Progenitor cell of endocrine pancreas (in vitro differentiated cells): ENCODE data around the gene RBP4. TPM values are rescaled to one million over a fixed set of nuclear protein-coding genes. Genes with fewer than 3 reads are reported as not detected.

ENCODE experiments used
- DNase-seq: peaks from one replicate; pipeline ENCODE4 v3.0.0; 2021; ENCODE audit warnings: low spot score; ENCODE audit not compliant: unreplicated experiment
- H3K27ac Mint-ChIP-seq: 2 replicates; pipeline ENCODE4 v1.8.0; 2021; ENCODE audit warnings: mild to moderate bottlenecking, moderate library complexity, mixed read lengths
- H3K27me3 Mint-ChIP-seq: 2 replicates; pipeline ENCODE4 v1.8.0; 2021; ENCODE audit warnings: mixed read lengths
- H3K36me3 Mint-ChIP-seq: 2 replicates; pipeline ENCODE4 v1.8.0; 2022; ENCODE audit warnings: mixed read lengths; ENCODE audit not compliant: insufficient read depth
- H3K4me1 Mint-ChIP-seq: 2 replicates; pipeline ENCODE4 v1.8.0; 2021; ENCODE audit warnings: low read depth, mixed read lengths
- H3K4me3 Mint-ChIP-seq: 2 replicates; pipeline ENCODE4 v1.8.0; 2021; ENCODE audit warnings: low read depth, mild to moderate bottlenecking, moderate library complexity, mixed read lengths
- H3K9me3 Mint-ChIP-seq: 2 replicates; pipeline ENCODE4 v1.8.0; 2021; ENCODE audit warnings: low read depth, mixed read lengths
- total RNA-seq: library from RNA; stranded (reverse); gene quantifications from 2 replicates; pipeline ENCODE4 v1.2.1, GENCODE V29; 2021
- TF ChIP-seq, protein P1 (sequence below): fragments of 200-600 bp; sonication (generic); IDR thresholded peaks from one replicate; pipeline ENCODE4 v1.5.0; 2021; ENCODE audit warnings: antibody characterized with exemption, mild to moderate bottlenecking; ENCODE audit not compliant: unreplicated experiment

Gene RBP4
- total RNA-seq, 1 donor from 2014 or later: 0.72 TPM

DNA sequence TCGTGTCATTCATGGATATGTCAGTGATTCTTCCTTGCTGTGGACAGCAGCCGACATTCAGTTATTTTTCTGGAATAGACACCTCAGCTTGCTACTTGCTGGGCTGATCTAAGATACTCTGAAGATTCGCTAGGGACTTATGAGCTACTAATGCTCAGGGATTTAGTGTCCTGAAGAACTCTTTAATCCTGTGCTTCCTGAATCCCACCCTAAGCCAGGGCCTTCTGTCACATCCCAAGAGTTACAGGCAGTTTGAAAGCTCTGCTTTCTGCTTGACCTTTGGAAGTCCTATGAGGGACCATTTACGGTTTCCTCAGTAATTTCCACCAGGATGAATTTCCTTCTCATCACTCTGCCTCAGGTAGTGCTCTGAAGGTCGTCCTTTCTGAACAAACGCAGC lies 11.3 kb upstream of the RBP4 start, which contains the start of gene PDE6C:
TSS of gene PDE6C (plus strand) at position 227 of the 400 bp plus-strand sequence. CDS start 189 bp downstream, outside the sequence.
- H3K4me3 Mint-ChIP-seq: no peak within 1 kb of the TSS
- H3K9me3 Mint-ChIP-seq: no peaks in the 10 kb centered on the region
- DNase-seq: no peak
- H3K4me1 Mint-ChIP-seq: no peaks in the 10 kb centered on the region
- TF ChIP-seq, protein P1, sequence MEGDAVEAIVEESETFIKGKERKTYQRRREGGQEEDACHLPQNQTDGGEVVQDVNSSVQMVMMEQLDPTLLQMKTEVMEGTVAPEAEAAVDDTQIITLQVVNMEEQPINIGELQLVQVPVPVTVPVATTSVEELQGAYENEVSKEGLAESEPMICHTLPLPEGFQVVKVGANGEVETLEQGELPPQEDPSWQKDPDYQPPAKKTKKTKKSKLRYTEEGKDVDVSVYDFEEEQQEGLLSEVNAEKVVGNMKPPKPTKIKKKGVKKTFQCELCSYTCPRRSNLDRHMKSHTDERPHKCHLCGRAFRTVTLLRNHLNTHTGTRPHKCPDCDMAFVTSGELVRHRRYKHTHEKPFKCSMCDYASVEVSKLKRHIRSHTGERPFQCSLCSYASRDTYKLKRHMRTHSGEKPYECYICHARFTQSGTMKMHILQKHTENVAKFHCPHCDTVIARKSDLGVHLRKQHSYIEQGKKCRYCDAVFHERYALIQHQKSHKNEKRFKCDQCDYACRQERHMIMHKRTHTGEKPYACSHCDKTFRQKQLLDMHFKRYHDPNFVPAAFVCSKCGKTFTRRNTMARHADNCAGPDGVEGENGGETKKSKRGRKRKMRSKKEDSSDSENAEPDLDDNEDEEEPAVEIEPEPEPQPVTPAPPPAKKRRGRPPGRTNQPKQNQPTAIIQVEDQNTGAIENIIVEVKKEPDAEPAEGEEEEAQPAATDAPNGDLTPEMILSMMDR: no peak
- H3K36me3 Mint-ChIP-seq: no peaks in the 10 kb centered on the region
- H3K27ac Mint-ChIP-seq: no peak within 1 kb of the TSS
- H3K27me3 Mint-ChIP-seq: peaks cover 6% of the 10 kb centered on the region

DNA sequence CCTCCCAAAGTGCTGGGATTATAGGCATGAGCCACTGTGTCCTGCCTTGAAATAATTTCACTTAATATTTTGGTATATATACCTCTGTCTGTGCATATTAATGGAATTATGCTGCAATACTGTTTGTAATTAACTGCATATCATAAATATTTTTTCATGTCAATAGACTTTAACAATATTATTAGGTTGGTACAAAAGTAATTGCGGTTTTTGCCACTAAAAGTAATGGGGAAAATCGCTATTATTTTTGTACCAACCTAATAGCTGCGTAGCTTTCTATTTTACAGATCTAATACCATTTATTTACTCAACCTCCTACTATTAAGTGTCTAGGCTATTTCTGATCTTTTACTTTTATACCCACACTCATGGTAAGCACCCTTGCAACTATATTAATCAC lies 7.4 kb upstream of the RBP4 start:
- H3K27ac Mint-ChIP-seq: no peak overlapping the region
- H3K9me3 Mint-ChIP-seq: no peaks in the 10 kb centered on the region
- H3K36me3 Mint-ChIP-seq: no peaks in the 10 kb centered on the region
- no peak overlapping the region for H3K4me3 Mint-ChIP-seq
- DNase-seq: no peak
- H3K4me1 Mint-ChIP-seq: no peaks in the 10 kb centered on the region
- H3K27me3 Mint-ChIP-seq: peaks cover 21% of the 10 kb centered on the region
- TF ChIP-seq, protein P1: no peak

DNA sequence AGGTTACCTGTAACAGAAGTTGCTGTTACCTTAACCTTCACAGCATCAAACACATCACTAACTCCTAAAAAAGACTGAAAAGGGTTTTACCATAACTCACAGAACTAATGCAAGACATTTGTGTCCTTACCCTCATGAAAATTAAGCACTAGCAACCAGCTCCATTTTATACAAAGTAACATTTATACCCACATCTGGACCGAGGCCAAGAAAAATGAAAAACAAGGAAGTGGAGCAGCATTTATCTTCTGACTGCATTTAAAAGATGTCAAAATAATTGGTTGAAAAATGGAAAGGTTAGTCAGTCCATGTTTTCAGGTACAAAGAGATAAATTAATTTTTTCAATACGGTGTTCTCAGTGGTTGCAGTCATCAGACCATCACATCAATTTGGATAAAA lies 3.1 kb upstream of the RBP4 start:
- H3K36me3 Mint-ChIP-seq: no peaks in the 10 kb centered on the region
- H3K4me1 Mint-ChIP-seq: peaks cover 7% of the 10 kb centered on the region
- no peak overlapping the region for H3K4me3 Mint-ChIP-seq
- DNase-seq: no peak
- no peak overlapping the region for H3K27ac Mint-ChIP-seq
- peaks cover 53% of the 10 kb centered on the region for H3K27me3 Mint-ChIP-seq
- no peaks in the 10 kb centered on the region for H3K9me3 Mint-ChIP-seq
- TF ChIP-seq, protein P1: no peak

DNA sequence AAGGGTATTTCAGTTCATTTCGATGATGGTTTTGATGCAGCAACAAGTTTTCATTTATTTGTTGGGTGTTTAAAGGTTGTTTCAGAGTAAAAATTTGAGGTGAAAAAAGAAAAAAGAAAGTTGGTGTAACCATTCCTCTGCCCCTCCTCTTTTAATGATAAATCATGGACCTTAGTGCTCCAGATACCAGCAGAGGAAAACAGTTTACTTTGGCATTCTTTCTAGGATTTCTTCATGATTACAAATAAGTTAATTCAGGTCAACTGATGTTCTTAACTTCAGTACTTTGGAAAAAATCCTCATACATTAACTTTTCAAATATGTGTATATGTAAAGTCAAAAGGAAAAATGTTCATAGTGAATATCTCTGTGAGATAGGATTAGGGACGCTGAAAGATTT lies 2.0 kb upstream of the RBP4 start:
- TF ChIP-seq, protein P1: no peak
- Mint-ChIP-seq H3K4me3 (no peak overlapping the region), H3K4me1 (peaks cover 7% of the 10 kb centered on the region), H3K27me3 (peaks cover 58% of the 10 kb centered on the region), H3K36me3 (no peaks in the 10 kb centered on the region), H3K9me3 (no peaks in the 10 kb centered on the region), H3K27ac (no peak overlapping the region)
- DNase-seq: no peak

DNA sequence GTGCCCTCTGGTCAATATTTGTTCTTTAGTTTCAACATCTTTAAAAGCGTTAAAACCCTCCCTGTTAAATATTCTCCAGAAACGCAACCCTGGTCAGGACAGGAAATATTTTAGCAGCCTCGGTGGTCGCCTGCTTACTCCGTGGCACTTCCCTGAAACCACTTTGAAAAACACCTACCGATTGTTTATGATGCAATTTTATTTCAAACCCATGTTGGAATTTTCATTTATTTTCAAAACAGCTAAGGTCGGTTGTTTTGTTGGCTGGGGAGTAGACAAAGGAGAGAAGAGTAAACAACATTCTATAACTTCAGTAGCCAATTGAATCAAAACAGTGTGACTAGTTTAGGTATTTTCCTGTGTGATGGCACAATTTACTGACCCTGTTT lies 733 bp upstream of the RBP4 start:
- no peak for DNase-seq
- Mint-ChIP-seq H3K27ac (no peak overlapping the region), H3K9me3 (no peaks in the 10 kb centered on the region), H3K27me3 (peaks cover 59% of the 10 kb centered on the region), H3K4me3 (peak overlapping the region; percentile 59), H3K36me3 (no peaks in the 10 kb centered on the region), H3K4me1 (peaks cover 7% of the 10 kb centered on the region)
- TF ChIP-seq, protein P1: no peak
